ENCODE measurements around the gene ABCB11. TPM values are rescaled to one million over a fixed set of nuclear protein-coding genes. Genes with fewer than 3 reads are reported as not detected.

ABCB11 gene
- total and polyA plus RNA-seq, 4 donors = 18.3 to 74.3 (median 38.3) TPM

DNA sequence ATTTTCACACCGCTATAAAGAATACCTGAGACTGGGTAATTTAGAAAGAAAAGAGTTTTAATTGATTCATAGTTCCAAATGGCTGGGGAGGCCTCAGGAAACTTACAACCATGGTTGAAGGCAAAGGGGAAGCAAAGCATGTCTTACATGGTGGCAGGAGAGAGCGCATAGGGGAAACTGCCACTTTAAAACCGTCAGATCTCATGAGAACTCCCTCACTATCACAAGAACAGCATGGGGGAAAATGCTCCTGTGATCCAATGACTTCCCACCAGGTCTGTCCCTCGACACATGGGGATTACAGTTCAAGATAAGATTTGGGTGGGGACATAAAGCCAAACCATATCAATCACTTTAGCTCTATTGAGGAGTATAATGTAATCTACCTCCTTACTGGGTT lies 53.5 kb downstream of the ABCB11 start (continued):
- TF ChIP-seq, protein P1, sequence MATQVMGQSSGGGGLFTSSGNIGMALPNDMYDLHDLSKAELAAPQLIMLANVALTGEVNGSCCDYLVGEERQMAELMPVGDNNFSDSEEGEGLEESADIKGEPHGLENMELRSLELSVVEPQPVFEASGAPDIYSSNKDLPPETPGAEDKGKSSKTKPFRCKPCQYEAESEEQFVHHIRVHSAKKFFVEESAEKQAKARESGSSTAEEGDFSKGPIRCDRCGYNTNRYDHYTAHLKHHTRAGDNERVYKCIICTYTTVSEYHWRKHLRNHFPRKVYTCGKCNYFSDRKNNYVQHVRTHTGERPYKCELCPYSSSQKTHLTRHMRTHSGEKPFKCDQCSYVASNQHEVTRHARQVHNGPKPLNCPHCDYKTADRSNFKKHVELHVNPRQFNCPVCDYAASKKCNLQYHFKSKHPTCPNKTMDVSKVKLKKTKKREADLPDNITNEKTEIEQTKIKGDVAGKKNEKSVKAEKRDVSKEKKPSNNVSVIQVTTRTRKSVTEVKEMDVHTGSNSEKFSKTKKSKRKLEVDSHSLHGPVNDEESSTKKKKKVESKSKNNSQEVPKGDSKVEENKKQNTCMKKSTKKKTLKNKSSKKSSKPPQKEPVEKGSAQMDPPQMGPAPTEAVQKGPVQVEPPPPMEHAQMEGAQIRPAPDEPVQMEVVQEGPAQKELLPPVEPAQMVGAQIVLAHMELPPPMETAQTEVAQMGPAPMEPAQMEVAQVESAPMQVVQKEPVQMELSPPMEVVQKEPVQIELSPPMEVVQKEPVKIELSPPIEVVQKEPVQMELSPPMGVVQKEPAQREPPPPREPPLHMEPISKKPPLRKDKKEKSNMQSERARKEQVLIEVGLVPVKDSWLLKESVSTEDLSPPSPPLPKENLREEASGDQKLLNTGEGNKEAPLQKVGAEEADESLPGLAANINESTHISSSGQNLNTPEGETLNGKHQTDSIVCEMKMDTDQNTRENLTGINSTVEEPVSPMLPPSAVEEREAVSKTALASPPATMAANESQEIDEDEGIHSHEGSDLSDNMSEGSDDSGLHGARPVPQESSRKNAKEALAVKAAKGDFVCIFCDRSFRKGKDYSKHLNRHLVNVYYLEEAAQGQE (IDR thresholded peaks at IDR 0.05) = no peak

GRCh38 chr2:168976034-168976654 lies 55.0 kb downstream of the ABCB11 start:
- Histone ChIP-seq H3K36me3 (ENCODE audit: control insufficient read depth in 4 of 4, insufficient read depth in 3 of 4, low read depth in 1 of 4, low read length in 3 of 4) (peaks cover 4 to 68% (median 41%) of the 10 kb centered on the region in 4 donors), H3K4me3 (ENCODE audit: low read depth in 1 of 3, low read length in 3 of 3) (no peak overlapping the region), H3K27me3 (ENCODE audit: control insufficient read depth in 4 of 4, insufficient read depth in 4 of 4, low read length in 3 of 4) (no peaks in the 10 kb centered on the region), H3K27ac (ENCODE audit: low read depth in 1 of 2, low read length in 2 of 2) (no peak overlapping the region), H3K9me3 (ENCODE audit: control insufficient read depth in 4 of 4, low read length in 3 of 4) (no peaks in the 10 kb centered on the region), H3K4me1 (ENCODE audit: control insufficient read depth in 4 of 4, insufficient read depth in 4 of 4, low read length in 3 of 4) (no peaks in the 10 kb centered on the region), H3K9ac (ENCODE audit: low read depth in 1 of 2, low read length in 2 of 2) (no peak overlapping the region)
- TF ChIP-seq NR2F2 (IDR thresholded peaks at IDR 0.05) (no peak), SP1 (IDR thresholded peaks at IDR 0.05) (no peak), HNF4A (conservative IDR thresholded peaks at IDR 0.05) (no peak), GABPA (IDR thresholded peaks at IDR 0.05 in 1 of 2, conservative IDR thresholded peaks at IDR 0.05 in 1 of 2) (no peak)
- TF ChIP-seq, protein P2, sequence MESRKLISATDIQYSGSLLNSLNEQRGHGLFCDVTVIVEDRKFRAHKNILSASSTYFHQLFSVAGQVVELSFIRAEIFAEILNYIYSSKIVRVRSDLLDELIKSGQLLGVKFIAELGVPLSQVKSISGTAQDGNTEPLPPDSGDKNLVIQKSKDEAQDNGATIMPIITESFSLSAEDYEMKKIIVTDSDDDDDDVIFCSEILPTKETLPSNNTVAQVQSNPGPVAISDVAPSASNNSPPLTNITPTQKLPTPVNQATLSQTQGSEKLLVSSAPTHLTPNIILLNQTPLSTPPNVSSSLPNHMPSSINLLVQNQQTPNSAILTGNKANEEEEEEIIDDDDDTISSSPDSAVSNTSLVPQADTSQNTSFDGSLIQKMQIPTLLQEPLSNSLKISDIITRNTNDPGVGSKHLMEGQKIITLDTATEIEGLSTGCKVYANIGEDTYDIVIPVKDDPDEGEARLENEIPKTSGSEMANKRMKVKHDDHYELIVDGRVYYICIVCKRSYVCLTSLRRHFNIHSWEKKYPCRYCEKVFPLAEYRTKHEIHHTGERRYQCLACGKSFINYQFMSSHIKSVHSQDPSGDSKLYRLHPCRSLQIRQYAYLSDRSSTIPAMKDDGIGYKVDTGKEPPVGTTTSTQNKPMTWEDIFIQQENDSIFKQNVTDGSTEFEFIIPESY (IDR thresholded peaks at IDR 0.05) = no peak
- WGBS = 77% methylated on average over 6 of the region's 6 CpGs
- no peak for DNase-seq (ENCODE audit: low spot score)

- Histone ChIP-seq H3K9me3 (ENCODE audit: control insufficient read depth in 4 of 4, low read length in 3 of 4) (no peaks in the 10 kb centered on the region), H3K27me3 (ENCODE audit: control insufficient read depth in 4 of 4, insufficient read depth in 4 of 4, low read length in 3 of 4) (no peaks in the 10 kb centered on the region), H3K9ac (ENCODE audit: low read depth in 1 of 2, low read length in 2 of 2) (no peak overlapping the region), H3K36me3 (ENCODE audit: control insufficient read depth in 4 of 4, insufficient read depth in 3 of 4, low read depth in 1 of 4, low read length in 3 of 4) (peaks cover 6 to 66% (median 37%) of the 10 kb centered on the region in 4 donors), H3K4me1 (ENCODE audit: control insufficient read depth in 4 of 4, insufficient read depth in 4 of 4, low read length in 3 of 4) (no peaks in the 10 kb centered on the region), H3K27ac (ENCODE audit: low read depth in 1 of 2, low read length in 2 of 2) (no peak overlapping the region), H3K4me3 (ENCODE audit: low read depth in 1 of 3, low read length in 3 of 3) (no peak overlapping the region)
- WGBS = 82% methylated on average over 2 of the region's 2 CpGs
- DNase-seq (ENCODE audit: low spot score) = no peak
- TF ChIP-seq HNF4A (conservative IDR thresholded peaks at IDR 0.05) (no peak), MAX (IDR thresholded peaks at IDR 0.05) (no peak), NR2F2 (IDR thresholded peaks at IDR 0.05) (no peak), JUND (IDR thresholded peaks at IDR 0.05) (no peak), CTCF (IDR thresholded peaks at IDR 0.05; ENCODE audit: low read depth, low read length, missing input control) (no peak), FOXA2 (IDR thresholded peaks at IDR 0.05) (no peak), FOXA1 (IDR thresholded peaks at IDR 0.05) (no peak), RXRA (IDR thresholded peaks at IDR 0.05) (no peak), EGR1 (IDR thresholded peaks at IDR 0.05; ENCODE audit: low read depth in 2 of 2) (no peak), SP1 (IDR thresholded peaks at IDR 0.05) (no peak), RAD21 (IDR thresholded peaks at IDR 0.05) (no peak), YY1 (IDR thresholded peaks at IDR 0.05) (no peak), HNF4G (IDR thresholded peaks at IDR 0.05) (no peak)
- TF ChIP-seq, protein P1 (IDR thresholded peaks at IDR 0.05) = no peak
- TF ChIP-seq, protein P2 (IDR thresholded peaks at IDR 0.05) = no peak
Measured at GRCh38 chr2:168974428-168974827, 56.7 kb downstream of the ABCB11 start.
